HCT116 (cell line): Measurements from ENCODE around the gene LDLRAD4. TPM values are rescaled to one million over a fixed set of nuclear protein-coding genes. Genes with fewer than 3 reads are reported as not detected.

ENCODE experiments used
- ATAC-seq: fragments of 200-7000 bp; cut with Tn5 transposase; 2 replicates; pipeline ENCODE4 v1.9.1; 2020; ENCODE audit warnings: mild to moderate bottlenecking, moderate library complexity
- BruUV-seq: library from RNA; stranded (reverse); fragments of 400-500 nt; replicated peaks from 2 replicates; lab custom pipeline; 2021; lab: Mats Ljungman, UMichigan
- CTCF ChIA-PET: fragments of 300-600 bp; sonication (Branson Sonifier 250); formaldehyde crosslinking; loops from one replicate; lab custom pipeline; 2021; ENCODE audit warnings: antibody characterized with exemption; lab: Charles Lee
- POLR2A ChIA-PET: fragments of 300-600, 350-600 bp; sonication (Branson Sonifier 250); formaldehyde crosslinking; loops from one replicate; lab custom pipeline; 2021; ENCODE audit warnings: antibody characterized with exemption; lab: Charles Lee
- RAD21 ChIA-PET, 2 experiments: fragments of 300-600 bp; sonication (Branson Sonifier 250); formaldehyde crosslinking; loops; one replicate each; lab custom pipeline; 2023; ENCODE audit warnings: low total read pairs in 2 of 2; ENCODE audit not compliant: uncharacterized antibody in 2 of 2, unreplicated experiment in 2 of 2, low non-redundant PET in 1 of 2; lab: Charles Lee
- DNase-seq: peaks from one replicate; pipeline ENCODE4 v3.0.0-alpha.2; 2010; ENCODE audit warnings: low read depth, low spot score
- H2AFZ ChIP-seq: fragments of 200-600 bp; shearing (Covaris generic), sonication (generic); 2 replicates; pipeline ENCODE4 v1.6.1; 2017; ENCODE audit warnings: low read depth, mixed run types, mixed read lengths, antibody characterized with exemption, low read length; ENCODE audit not compliant: poor library complexity, severe bottlenecking
- H3K27ac ChIP-seq: 2 replicates; pipeline ENCODE4 v1.5.1; 2012; ENCODE audit warnings: low read depth, low read length
- H3K27me3 ChIP-seq: fragments of 200-600 bp; sonication (generic); 2 replicates; pipeline ENCODE4 v1.6.1; 2016; ENCODE audit warnings: mixed run types, low read length, mixed read lengths; ENCODE audit not compliant: insufficient read depth
- H3K36me3 ChIP-seq, 2 experiments: fragments of 200-500 bp in 1 of 2; fragments of 200-600 bp in 1 of 2; sonication (Bioruptor generic) in 1 of 2; sonication (generic) in 1 of 2; 2 replicates each; pipeline versions ENCODE4 v1.5.1 to v1.6.1; 2014 to 2016; ENCODE audit warnings: low read length in 2 of 2, inconsistent platforms in 1 of 2, mixed read lengths in 1 of 2, mixed run types in 1 of 2; ENCODE audit not compliant: insufficient read depth in 2 of 2, control insufficient read depth in 1 of 2
- H3K4me1 ChIP-seq, 2 experiments: fragments of 200-600 bp in 1 of 2; sonication (generic) in 1 of 2; 2 replicates each; pipeline versions ENCODE4 v1.5.1 to v1.6.1; 2012 to 2017; ENCODE audit warnings: low read length in 2 of 2, inconsistent platforms in 1 of 2, mild to moderate bottlenecking in 1 of 2, mixed read lengths in 1 of 2, mixed run types in 1 of 2, moderate library complexity in 1 of 2; ENCODE audit not compliant: insufficient read depth in 2 of 2, control insufficient read depth in 1 of 2
- H3K4me2 ChIP-seq: fragments of 200-600 bp; sonication (generic); 2 replicates; pipeline ENCODE4 v1.6.1; 2017; ENCODE audit warnings: mixed run types, low read length, mixed read lengths
- H3K4me3 ChIP-seq, 2 experiments: fragments of 200-600 bp in 1 of 2; sonication (generic) in 1 of 2; replicated peaks in 1 of 2; 2 replicates each; pipeline ENCODE4 v1.5.1; 2011 to 2016; ENCODE audit warnings: low read length in 2 of 2, control low read depth in 1 of 2, low read depth in 1 of 2, mild to moderate bottlenecking in 1 of 2, mixed read lengths in 1 of 2, mixed run types in 1 of 2
- H3K79me2 ChIP-seq: fragments of 200-600 bp; sonication (generic); 2 replicates; pipeline ENCODE4 v1.6.1; 2017; ENCODE audit warnings: mild to moderate bottlenecking, mixed run types, low read length, moderate library complexity, mixed read lengths; ENCODE audit not compliant: insufficient read depth
- H3K9ac ChIP-seq: fragments of 200-600 bp; sonication (generic); 2 replicates; pipeline ENCODE4 v1.6.1; 2016; ENCODE audit warnings: low read length, mixed read lengths
- H3K9me2 ChIP-seq: fragments of 200-600 bp; sonication (generic), shearing (Covaris generic); 2 replicates; pipeline ENCODE4 v1.6.1; 2017; ENCODE audit warnings: mixed run types, mild to moderate bottlenecking, moderate library complexity; ENCODE audit not compliant: insufficient read depth
- H3K9me3 ChIP-seq, 2 experiments: fragments of 200-500 bp in 1 of 2; fragments of 200-600 bp in 1 of 2; sonication (Bioruptor generic) in 1 of 2; sonication (generic) in 1 of 2; 2 replicates each; pipeline ENCODE4 v1.6.1; 2014 to 2017; ENCODE audit warnings: low read length in 2 of 2, mixed read lengths in 2 of 2, inconsistent platforms in 1 of 2, low read depth in 1 of 2, mild to moderate bottlenecking in 1 of 2, mixed run types in 1 of 2, moderate library complexity in 1 of 2; ENCODE audit not compliant: control insufficient read depth in 1 of 2, insufficient read depth in 1 of 2
- H4K20me1 ChIP-seq: fragments of 200-600 bp; sonication (generic), shearing (Covaris generic); 2 replicates; pipeline ENCODE4 v1.6.1; 2017; ENCODE audit warnings: mixed run types, mild to moderate bottlenecking, moderate library complexity; ENCODE audit not compliant: insufficient read depth
- ELF1 ChIP-seq: IDR thresholded peaks from 2 replicates; pipeline ENCODE4 v1.6.1; 2012; ENCODE audit warnings: low read depth, borderline replicate concordance
- JUND ChIP-seq: IDR thresholded peaks from 2 replicates; pipeline ENCODE4 v1.6.1; 2012
- RAD21 ChIP-seq: IDR thresholded peaks from 2 replicates; pipeline ENCODE4 v1.6.1; 2012; ENCODE audit warnings: low read depth, mild to moderate bottlenecking
- YY1 ChIP-seq: IDR thresholded peaks from 2 replicates; pipeline ENCODE4 v1.6.1; 2011; ENCODE audit warnings: low read length, low read depth, moderate library complexity, mild to moderate bottlenecking; ENCODE audit not compliant: insufficient replicate concordance; ENCODE audit errors: extremely low read depth
- ZFX ChIP-seq: fragments of 450-650 bp; IDR thresholded peaks from 2 replicates; pipeline ENCODE4 v1.6.1; 2017
- intact Hi-C: fragments of 100-400 bp; cut with micrococcal nuclease; formaldehyde crosslinking; loops from 2 replicates; pipeline ENCODE4 v1.10.0; 2022
- total RNA-seq: library from RNA; stranded (reverse); gene quantifications from one replicate; pipeline ENCODE4 v1.2.1, GENCODE V29; 2021; ENCODE audit not compliant: unreplicated experiment
- TF ChIP-seq, protein P1 (sequence below), 3 experiments: fragments of 200-600 bp in 1 of 3; sonication (generic) in 1 of 3; IDR thresholded peaks in 2 of 3; conservative IDR thresholded peaks in 1 of 3; 2 replicates each; pipeline ENCODE4 v1.5.1; 2012 to 2017; ENCODE audit warnings: low read depth in 2 of 3, low read length in 2 of 3, antibody characterized with exemption in 1 of 3, borderline replicate concordance in 1 of 3, control low read depth in 1 of 3, mild to moderate bottlenecking in 1 of 3, mixed read lengths in 1 of 3, mixed run types in 1 of 3, moderate library complexity in 1 of 3; ENCODE audit not compliant: insufficient read depth in 1 of 3

The LDLRAD4 gene
- total RNA-seq, 1 experiment from 2014 or later: 1.2 TPM

DNA sequence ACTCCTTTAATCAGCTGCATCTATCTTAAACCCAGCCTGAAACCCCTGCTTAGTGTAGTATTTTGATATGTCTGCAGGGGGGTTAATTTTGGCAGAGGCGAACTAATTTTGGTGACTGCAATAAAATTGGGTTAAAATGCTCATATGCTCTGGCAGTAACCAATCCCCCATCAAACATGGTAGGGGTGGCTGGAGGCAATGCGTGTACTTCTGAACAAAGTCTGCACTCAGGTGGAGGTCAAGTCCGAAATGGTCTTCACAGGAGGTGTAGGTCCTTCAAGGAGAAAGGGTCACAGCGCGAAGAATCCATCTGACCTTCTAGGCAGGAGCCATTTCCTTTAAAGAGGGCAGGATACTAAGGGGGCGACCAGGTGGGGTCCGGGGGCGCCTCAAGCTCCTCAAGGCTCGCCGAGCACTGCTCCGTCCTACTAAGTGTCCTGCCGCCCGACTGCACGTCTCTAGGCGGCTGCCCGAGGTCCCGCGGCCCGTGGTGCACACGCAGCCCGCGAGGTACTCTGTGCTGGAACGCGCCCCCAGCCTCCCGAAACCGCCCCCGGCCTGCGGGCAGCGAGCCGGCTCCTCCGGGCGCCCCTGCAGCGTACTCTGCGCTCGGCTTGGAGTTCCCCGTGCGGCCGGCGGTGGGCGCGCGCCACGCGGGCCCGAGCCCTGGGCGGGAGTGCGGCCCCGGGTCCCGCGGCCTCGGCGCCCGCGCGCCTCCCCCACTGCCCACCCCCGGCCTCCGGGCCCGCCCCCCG, 1.7 kb upstream of the LDLRAD4 start:
- Histone ChIP-seq H3K4me2 (peak overlapping the region; percentile 77), H3K27me3 (peaks cover 19% of the 10 kb centered on the region), H3K9me2 (no peaks in the 10 kb centered on the region), H3K4me3 (peak overlapping the region; percentile 19 to 56; a peak in 3 of 4 replicates), H3K9me3 (no peaks in the 10 kb centered on the region), H3K27ac (no peak overlapping the region; the same call in 1 of the 2 replicates), H3K9ac (no peak overlapping the region), H4K20me1 (no peaks in the 10 kb centered on the region), H3K79me2 (no peaks in the 10 kb centered on the region), H3K4me1 (peaks cover 4 to 5% of the 10 kb centered on the region in 2 experiments; a peak in 2 of 4 replicates), H2AFZ (no peak overlapping the region), H3K36me3 (no peaks in the 10 kb centered on the region)
- TF ChIP-seq, protein P1, sequence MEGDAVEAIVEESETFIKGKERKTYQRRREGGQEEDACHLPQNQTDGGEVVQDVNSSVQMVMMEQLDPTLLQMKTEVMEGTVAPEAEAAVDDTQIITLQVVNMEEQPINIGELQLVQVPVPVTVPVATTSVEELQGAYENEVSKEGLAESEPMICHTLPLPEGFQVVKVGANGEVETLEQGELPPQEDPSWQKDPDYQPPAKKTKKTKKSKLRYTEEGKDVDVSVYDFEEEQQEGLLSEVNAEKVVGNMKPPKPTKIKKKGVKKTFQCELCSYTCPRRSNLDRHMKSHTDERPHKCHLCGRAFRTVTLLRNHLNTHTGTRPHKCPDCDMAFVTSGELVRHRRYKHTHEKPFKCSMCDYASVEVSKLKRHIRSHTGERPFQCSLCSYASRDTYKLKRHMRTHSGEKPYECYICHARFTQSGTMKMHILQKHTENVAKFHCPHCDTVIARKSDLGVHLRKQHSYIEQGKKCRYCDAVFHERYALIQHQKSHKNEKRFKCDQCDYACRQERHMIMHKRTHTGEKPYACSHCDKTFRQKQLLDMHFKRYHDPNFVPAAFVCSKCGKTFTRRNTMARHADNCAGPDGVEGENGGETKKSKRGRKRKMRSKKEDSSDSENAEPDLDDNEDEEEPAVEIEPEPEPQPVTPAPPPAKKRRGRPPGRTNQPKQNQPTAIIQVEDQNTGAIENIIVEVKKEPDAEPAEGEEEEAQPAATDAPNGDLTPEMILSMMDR (IDR thresholded peaks at IDR 0.05 in 2 of 3, conservative IDR thresholded peaks at IDR 0.05 in 1 of 3; ENCODE audit: borderline replicate concordance in 1 of 3, insufficient read depth in 1 of 3, low read depth in 2 of 3, low read length in 2 of 3): peak in 1 of 3 experiments; percentile 5; a peak in 1 of 6 replicates
- TF ChIP-seq ZFX (peak; percentile 37; the same call in 1 of the 2 replicates), ELF1 (no peak), RAD21 (no peak), YY1 (no peak), JUND (no peak)
- ChIA-PET RAD21 (interaction anchor here (1.0 to 1.3 kb wide), 3 partner anchors 312 to 314 kb away, joined by 3 to 4 read pairs (median 4); no protein-coding TSS in a partner anchor), CTCF (interaction anchor here (0.6 to 1.5 kb wide), 12 partner anchors 8 to 596 kb away, joined by 3 to 18 read pairs (median 4); no protein-coding TSS in a partner anchor), POLR2A (no interaction called here)
- DNase-seq: no peak
- intact Hi-C loops: loop anchor here (1.0 to 10.0 kb wide), 2 partner anchors 318 to 413 kb away; no protein-coding TSS in a partner anchor
- peak; percentile 75 for ATAC-seq
- BruUV-seq: no TSS peak
